Transverse colon (tissue), 4 donors: ENCODE data around the gene NRP1.

Experiments
- CTCF ChIP-seq, 5 experiments: fragments of 200-600 bp in 3 of 5; fragments of 450-650 bp in 2 of 5; sonication (generic) in 3 of 5; IDR thresholded peaks; 1 replicate in 2 of 5; 2 replicates in 3 of 5; pipeline ENCODE4 v1.5.1; 2016 to 2017; ENCODE audit warnings: antibody characterized with exemption in 5 of 5, inconsistent platforms in 3 of 5, mild to moderate bottlenecking in 2 of 5, moderate library complexity in 1 of 5
- POLR2AphosphoS5 ChIP-seq, 3 donors: sonication (generic); formaldehyde crosslinking; IDR thresholded peaks; one replicate each; pipeline ENCODE4 v1.6.1; 2016; ENCODE audit warnings: antibody characterized with exemption in 3 of 3

GRCh38 chr10:33153968-33154327, 180.5 kb downstream of the NRP1 start:
- no peak for TF ChIP-seq CTCF (IDR thresholded peaks at IDR 0.05)
- TF ChIP-seq POLR2AphosphoS5 (IDR thresholded peaks at IDR 0.05) = no peak
